ENCODE results near the gene ZBED2.

ZBED2 gene

DNA sequence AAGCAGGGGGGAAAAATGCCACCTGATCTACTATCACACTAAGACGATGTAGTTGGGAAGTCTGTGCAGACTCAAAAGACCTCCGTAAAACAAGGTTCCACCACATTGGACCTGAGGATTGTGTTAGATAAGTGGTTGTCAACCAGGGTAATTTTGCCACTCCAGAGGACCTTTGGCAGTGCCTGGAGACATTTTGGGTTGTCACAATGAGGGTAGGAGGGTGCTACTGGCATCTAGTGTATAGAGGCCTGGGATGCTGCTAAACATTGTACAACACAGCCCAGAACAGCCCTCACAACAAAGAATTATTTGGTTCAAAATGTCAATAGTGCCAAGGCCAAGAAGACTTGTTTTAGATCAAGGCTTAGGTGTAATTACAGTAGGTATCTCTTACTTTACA, 14.6 kb upstream of the ZBED2 start:
- no peak for DNase-seq
- H3K4me3 Mint-ChIP-seq = no peak overlapping the region
- TF ChIP-seq, protein P1, sequence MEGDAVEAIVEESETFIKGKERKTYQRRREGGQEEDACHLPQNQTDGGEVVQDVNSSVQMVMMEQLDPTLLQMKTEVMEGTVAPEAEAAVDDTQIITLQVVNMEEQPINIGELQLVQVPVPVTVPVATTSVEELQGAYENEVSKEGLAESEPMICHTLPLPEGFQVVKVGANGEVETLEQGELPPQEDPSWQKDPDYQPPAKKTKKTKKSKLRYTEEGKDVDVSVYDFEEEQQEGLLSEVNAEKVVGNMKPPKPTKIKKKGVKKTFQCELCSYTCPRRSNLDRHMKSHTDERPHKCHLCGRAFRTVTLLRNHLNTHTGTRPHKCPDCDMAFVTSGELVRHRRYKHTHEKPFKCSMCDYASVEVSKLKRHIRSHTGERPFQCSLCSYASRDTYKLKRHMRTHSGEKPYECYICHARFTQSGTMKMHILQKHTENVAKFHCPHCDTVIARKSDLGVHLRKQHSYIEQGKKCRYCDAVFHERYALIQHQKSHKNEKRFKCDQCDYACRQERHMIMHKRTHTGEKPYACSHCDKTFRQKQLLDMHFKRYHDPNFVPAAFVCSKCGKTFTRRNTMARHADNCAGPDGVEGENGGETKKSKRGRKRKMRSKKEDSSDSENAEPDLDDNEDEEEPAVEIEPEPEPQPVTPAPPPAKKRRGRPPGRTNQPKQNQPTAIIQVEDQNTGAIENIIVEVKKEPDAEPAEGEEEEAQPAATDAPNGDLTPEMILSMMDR (IDR thresholded peaks at IDR 0.05) = no peak
- H3K36me3 Mint-ChIP-seq (ENCODE audit: low read depth) = no peaks in the 10 kb centered on the region
- no peaks in the 10 kb centered on the region for H3K9me3 Mint-ChIP-seq
- no peaks in the 10 kb centered on the region for H3K27me3 Mint-ChIP-seq (ENCODE audit: low read depth, poor library complexity)
- peaks cover 18% of the 10 kb centered on the region for H3K4me1 Mint-ChIP-seq
- no peak overlapping the region for H3K27ac Mint-ChIP-seq

GRCh38 chr3:111608383-111608782, 13.2 kb upstream of the ZBED2 start:
- no peaks in the 10 kb centered on the region for H3K9me3 Mint-ChIP-seq
- DNase-seq = no peak
- H3K27me3 Mint-ChIP-seq (ENCODE audit: low read depth, poor library complexity) = no peaks in the 10 kb centered on the region
- TF ChIP-seq, protein P1 (IDR thresholded peaks at IDR 0.05) = no peak
- peaks cover 18% of the 10 kb centered on the region for H3K4me1 Mint-ChIP-seq
- H3K4me3 Mint-ChIP-seq = no peak overlapping the region
- H3K27ac Mint-ChIP-seq = no peak overlapping the region
- no peaks in the 10 kb centered on the region for H3K36me3 Mint-ChIP-seq (ENCODE audit: low read depth)

DNA sequence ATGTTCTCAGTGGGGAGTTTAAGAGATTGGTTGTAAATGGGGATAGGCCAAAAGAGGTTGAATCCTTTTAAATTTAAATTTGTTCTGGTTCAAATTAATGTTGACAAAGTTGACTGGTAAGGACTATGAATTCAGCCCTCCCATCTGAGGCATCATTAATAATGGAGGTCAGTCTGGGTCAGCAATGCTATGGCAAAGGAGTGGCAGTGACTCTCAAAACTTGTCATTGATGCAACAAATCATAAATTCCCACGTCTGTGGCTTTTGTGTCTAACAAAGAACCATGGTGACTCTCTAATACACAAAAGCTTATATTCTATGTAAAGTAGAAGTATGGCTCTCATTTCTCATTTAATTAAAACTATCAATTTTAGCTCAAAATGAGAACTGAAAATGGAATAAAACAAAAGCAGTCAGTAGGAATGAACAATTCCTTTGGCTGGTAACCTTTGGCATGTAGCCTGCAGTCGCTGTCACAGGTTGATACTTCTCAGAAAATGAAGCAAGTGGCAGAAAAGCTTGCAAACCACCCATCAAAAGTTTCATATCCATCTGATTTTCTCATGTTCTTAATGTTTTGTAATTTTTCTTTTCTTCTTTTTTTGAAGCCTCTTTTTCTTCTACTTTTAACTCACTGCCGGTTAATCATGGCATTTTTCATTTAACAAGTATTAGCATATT, 12.2 kb upstream of the ZBED2 start:
- no peak overlapping the region for H3K27ac Mint-ChIP-seq
- H3K36me3 Mint-ChIP-seq (ENCODE audit: low read depth) = no peaks in the 10 kb centered on the region
- H3K4me1 Mint-ChIP-seq = peaks cover 18% of the 10 kb centered on the region
- TF ChIP-seq, protein P1 (IDR thresholded peaks at IDR 0.05) = no peak
- H3K27me3 Mint-ChIP-seq (ENCODE audit: low read depth, poor library complexity) = no peaks in the 10 kb centered on the region
- no peak overlapping the region for H3K4me3 Mint-ChIP-seq
- H3K9me3 Mint-ChIP-seq = no peaks in the 10 kb centered on the region
- DNase-seq = no peak

- no peak overlapping the region for H3K27ac Mint-ChIP-seq
- DNase-seq = no peak
- H3K4me3 Mint-ChIP-seq = no peak overlapping the region
- no peaks in the 10 kb centered on the region for H3K27me3 Mint-ChIP-seq (ENCODE audit: low read depth, poor library complexity)
- TF ChIP-seq, protein P1 (IDR thresholded peaks at IDR 0.05) = no peak
- peaks cover 8% of the 10 kb centered on the region for H3K4me1 Mint-ChIP-seq
- H3K9me3 Mint-ChIP-seq = no peaks in the 10 kb centered on the region
- no peaks in the 10 kb centered on the region for H3K36me3 Mint-ChIP-seq (ENCODE audit: low read depth)
These were observed 10.3 kb upstream of the ZBED2 start for GRCh38 chr3:111605493-111605892.

DNA sequence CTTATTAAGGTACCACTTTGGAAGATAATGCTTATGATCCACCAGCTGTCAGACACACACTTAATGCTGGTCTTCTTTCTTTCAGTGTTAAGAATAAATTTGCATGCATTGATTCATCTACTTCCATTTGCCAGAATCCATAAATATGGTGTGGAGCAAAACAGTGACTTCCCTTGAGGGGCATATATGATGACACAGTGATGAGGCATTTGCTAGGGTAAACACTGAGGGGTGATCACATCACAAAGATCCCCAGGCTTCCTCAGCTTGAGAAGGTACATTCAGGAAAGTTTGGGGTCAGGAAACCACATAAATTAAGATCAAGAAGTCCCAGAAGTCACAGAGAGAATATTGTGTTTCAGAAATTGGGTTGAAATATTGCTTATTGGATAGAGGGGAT, 9.9 kb upstream of the ZBED2 start:
- Mint-ChIP-seq H3K4me3 (no peak overlapping the region), H3K27ac (no peak overlapping the region), H3K4me1 (peaks cover 6% of the 10 kb centered on the region), H3K27me3 (ENCODE audit: low read depth, poor library complexity) (no peaks in the 10 kb centered on the region), H3K36me3 (ENCODE audit: low read depth) (no peaks in the 10 kb centered on the region), H3K9me3 (no peaks in the 10 kb centered on the region)
- TF ChIP-seq, protein P1 (IDR thresholded peaks at IDR 0.05) = no peak
- no peak for DNase-seq

GRCh38 chr3:111604119-111604518, 9.0 kb upstream of the ZBED2 start:
- H3K27me3 Mint-ChIP-seq (ENCODE audit: low read depth, poor library complexity) = no peaks in the 10 kb centered on the region
- TF ChIP-seq, protein P1 (IDR thresholded peaks at IDR 0.05) = no peak

More at GRCh38 chr3:111604119-111604518, 9.0 kb upstream of the ZBED2 start:
- Mint-ChIP-seq H3K27ac (no peak overlapping the region), H3K9me3 (no peaks in the 10 kb centered on the region), H3K4me3 (no peak overlapping the region), H3K4me1 (peaks cover 5% of the 10 kb centered on the region), H3K36me3 (ENCODE audit: low read depth) (no peaks in the 10 kb centered on the region)
- DNase-seq = no peak
